Gastrocnemius medialis (tissue), 4 donors: Measurements from ENCODE around the gene EXPH5.

Source experiments
- CTCF ChIP-seq, 5 experiments: fragments of 450-650 bp in 3 of 5; fragments of 200-600 bp in 2 of 5; sonication (generic) in 2 of 5; IDR thresholded peaks in 4 of 5; conservative IDR thresholded peaks in 1 of 5; 1 replicate in 4 of 5; 2 replicates in 1 of 5; pipeline ENCODE4 v1.5.1; 2016 to 2019; ENCODE audit warnings: antibody characterized with exemption in 5 of 5, mild to moderate bottlenecking in 3 of 5, moderate library complexity in 3 of 5
- POLR2A ChIP-seq, 2 donors: fragments of 450-650 bp; IDR thresholded peaks; one replicate each; pipeline ENCODE4 v1.6.1; 2017; ENCODE audit warnings: antibody characterized with exemption in 2 of 2, mild to moderate bottlenecking in 2 of 2, moderate library complexity in 2 of 2

GRCh38 chr11:108495326-108495725, 98.2 kb downstream of the EXPH5 start:
- no peak for TF ChIP-seq CTCF (IDR thresholded peaks at IDR 0.05 in 4 of 5, conservative IDR thresholded peaks at IDR 0.05 in 1 of 5)
- TF ChIP-seq POLR2A (IDR thresholded peaks at IDR 0.05): no peak
